HG03196 (cell line): ENCODE data around the gene DRAM1.
"Not testable (repeated sequence)": the region's sequence is repeated elsewhere in the genome, so short reads cannot be mapped to it uniquely, and the experiment has no call there.

Experiments
- ATAC-seq: cut with Tn5 transposase; IDR thresholded peaks from one replicate; pipeline ENCODE4 v1.9.1; 2021; ENCODE audit not compliant: unreplicated experiment

The DRAM1 gene

DNA sequence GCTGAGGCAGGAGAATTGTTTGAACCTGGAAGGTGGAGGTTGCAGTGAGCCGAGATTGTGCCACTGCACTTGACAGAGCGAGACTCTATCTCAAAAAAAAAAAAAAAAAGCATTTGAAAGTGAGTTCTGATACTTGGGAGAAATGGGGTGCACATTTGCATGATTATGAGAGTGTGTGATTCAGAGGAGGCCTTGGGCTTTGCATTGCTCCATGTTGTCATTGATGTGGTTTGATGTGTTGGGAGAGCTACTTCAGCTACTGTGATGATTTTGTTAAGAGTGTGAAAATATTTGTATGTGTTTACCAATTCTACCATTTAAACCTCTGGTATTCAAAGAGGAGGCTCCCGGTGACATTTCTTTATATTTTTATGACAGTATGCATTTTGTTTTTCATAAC is 24.4 kb downstream of the DRAM1 start:
- no peak for ATAC-seq

GRCh38 chr12:101902641-101903040 is 25.3 kb downstream of the DRAM1 start:
- no peak for ATAC-seq

DNA sequence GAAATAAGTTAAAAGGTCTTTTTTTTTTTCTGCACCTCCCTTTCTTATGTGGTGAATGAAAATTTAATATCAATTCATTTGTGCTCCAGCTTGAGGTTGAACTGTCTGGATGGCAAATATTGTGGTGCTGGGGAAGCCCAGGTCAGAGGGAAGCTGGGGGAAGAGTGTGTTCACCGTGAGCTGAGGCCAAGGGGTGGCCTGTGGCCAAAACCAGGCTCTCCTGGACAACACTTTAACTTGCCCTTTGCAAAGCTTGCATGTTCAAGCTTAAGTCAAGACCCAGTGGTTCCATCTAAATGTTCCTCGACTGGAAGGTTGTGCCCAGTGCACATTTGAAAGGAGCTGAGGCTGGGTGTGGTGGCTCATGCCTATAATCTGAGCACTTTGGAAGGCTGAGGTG is 28.8 kb downstream of the DRAM1 start:
- no peak for ATAC-seq

DNA sequence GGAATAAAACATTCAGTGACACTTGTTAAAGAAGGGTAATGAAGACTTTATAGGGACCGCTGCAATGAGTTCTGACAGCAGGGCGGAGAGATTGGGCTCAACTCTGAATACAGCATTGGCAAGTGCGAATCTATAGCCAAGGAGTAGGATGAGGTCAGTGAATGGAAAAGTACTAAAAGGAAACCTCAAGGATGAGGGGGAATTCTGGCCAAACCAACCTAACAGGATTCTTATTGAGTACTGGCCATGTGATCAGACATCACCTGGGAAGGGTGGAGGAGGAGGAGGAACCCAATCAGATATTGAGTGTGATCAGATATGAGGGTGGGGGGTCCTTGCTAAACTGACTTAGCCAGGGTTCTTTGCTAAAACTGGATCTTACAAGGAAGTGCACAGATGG is 31.0 kb downstream of the DRAM1 start:
- ATAC-seq, result no peak

- ATAC-seq, result peak; percentile 41
These were observed 32.3 kb downstream of the DRAM1 start for GRCh38 chr12:101909646-101910045.

- no peak for ATAC-seq
These were observed 38.5 kb downstream of the DRAM1 start for GRCh38 chr12:101915841-101916240.

DNA sequence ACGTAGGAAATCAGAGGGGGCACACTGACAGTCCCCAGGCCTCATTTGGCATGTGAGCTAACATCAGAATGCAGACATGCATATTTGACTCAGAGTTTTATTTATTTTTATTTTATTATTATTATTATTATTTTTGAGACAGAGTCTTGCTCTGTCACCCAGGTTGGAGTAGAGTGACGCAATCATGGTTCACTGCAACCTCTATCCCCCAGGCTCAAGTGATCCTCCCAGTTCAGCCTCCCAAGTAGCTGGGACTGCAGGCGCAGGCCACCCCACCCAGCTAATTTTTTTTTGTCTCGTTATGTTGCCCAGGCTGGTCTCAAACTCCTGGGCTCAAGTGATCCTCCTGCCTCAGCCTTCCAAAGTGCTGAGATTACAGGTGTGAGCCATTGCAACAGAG is 41.4 kb downstream of the DRAM1 start:
- not testable (repeated sequence) for ATAC-seq

DNA sequence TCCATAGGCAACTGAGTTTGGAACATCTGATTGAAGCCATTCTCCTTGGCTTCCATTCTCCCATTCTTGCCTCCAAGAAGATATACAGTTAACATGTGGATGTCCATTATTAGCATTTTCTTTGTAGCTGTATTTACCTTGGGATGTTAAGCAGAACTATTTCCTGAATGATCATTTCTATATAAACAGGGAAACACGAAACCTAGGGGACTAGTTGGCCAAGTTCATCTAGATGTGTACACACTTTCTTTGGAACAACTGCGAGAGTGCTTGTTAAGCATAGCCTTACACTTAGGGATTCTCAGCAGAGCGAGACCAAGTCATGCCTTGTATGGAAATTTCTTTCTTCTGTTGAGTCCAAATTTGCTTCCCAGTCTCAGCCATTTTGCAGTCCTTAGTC is 42.1 kb downstream of the DRAM1 start:
- no peak for ATAC-seq

DNA sequence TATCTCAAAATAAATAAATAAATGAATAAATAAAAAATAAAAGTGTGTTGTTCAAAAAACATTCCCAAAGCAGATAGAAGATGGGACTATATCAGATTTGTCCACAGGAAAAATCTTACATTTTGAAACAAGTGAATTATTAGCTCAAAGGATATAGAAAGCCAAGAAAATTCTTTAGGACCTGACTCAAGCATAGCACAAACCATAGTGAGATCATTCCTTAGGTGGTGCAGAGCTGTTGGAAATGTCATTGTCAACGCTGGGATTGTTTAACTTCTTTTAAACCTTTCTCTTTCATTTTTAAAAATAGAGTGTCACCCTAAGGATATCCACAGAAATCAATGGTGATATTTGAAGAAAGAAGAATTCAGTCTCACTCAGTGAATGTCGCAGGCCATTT is 43.5 kb downstream of the DRAM1 start:
- ATAC-seq, result no peak

DNA sequence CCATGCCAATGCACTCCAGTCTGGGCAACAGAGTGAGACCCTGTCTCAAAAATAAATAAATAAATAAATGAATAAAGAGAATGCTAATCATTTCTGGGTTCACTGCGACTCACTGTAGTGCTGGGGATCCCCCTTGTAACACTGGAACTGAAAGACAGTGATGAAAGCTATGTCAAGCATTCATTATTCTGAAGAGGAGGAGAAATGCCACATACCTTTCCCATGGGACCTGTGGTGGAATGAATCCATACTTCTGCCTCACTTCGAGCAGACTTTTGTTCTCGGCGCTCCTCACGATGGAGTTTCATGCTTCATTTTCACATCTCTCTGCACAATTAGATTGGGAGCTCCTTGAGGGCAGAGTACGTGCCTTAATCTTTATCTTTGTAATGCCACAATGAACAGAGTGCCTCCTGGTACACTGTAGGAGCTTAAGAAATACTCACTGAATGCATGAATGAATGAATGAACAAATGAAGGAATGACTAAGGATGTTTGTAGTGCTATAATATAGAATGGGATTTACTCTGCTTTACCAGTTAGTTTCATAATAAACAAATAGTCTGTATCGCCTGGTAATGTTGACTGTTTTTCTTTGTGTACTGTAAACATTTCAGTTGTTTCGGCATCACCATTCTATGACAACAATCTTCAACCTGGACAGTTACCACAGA is 45.8 kb downstream of the DRAM1 start:
- no peak for ATAC-seq

- ATAC-seq, result no peak
These were observed 47.2 kb downstream of the DRAM1 start for GRCh38 chr12:101924618-101925017.

DNA sequence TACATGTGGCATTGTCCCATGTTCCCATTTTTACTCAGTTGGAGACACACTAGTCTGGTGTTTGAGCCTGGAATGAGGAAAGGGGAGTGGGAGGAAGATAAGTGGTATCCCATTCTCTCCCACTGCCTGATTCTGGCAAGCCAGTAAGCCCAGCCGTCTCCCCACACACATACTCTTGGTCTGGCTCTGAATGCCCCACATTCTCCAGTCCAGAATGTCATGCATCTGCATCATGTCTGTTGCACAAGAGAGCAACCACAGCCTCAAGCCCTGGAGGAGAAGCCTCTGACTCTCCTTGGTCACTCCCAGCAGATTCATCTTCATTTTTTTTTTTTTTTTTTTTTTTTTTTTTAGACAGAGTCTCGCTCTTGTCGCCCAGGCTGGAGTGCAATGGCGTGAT is 48.0 kb downstream of the DRAM1 start:
- no peak for ATAC-seq

DNA sequence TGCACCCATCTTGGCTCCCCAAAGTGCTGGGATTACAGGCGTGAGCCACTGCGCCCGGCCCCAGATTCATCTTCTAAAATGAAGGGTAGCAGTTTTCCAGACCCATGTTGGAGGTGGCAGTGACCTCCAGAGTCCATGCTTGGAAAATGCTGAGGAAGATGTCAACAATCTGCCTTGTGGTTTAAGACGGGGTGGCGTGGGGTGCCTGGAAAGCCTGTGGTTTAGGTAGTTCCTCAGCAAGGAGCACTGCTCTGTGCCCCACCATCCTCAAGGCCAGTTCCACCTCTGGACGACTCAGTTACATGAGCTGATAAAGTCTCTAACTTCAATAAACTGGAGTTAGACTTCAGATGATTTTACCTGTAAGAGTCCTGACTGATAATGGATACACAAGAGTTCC is 48.6 kb downstream of the DRAM1 start:
- no peak for ATAC-seq

DNA sequence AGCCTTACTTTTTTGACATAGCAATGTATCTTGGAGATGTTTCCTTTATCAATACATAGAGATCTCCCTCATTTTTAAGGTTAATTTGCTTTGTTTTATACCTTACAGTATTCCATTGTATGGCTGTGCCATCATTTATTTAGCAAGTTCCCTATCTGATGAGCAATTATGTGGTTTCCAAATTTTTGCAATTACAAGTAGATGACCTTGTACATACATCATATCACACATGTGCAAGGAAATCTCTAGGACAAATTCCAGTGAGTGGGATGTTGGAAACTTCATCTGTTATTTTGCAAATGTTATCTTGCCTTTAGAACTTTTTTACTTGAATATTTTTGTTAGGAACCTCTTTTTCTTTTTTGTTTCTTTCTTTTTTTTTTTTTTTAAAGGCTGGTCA is 49.7 kb downstream of the DRAM1 start:
- ATAC-seq, result no peak

GRCh38 chr12:101927999-101928398 is 50.6 kb downstream of the DRAM1 start:
- no peak for ATAC-seq

DNA sequence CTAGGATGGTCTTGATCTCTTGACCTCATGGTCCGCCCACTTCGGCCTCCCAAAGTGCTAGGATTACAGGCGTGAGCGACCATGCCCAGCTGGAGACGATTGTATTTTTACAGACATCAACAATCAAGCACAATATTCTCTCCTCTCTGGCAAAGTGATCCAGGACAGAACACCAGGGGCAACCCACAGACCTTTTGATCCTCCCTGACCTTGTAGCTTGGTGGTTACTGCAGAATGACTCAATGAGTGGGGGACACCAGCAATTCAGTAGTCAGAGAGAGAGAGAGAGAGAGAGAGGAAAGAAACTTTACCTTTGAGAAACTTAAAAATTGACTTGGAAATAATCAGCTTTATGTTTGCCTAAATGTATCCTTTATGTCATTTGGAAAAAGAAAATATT is 51.2 kb downstream of the DRAM1 start:
- ATAC-seq, result no peak

- ATAC-seq, result no peak
These were observed 52.1 kb downstream of the DRAM1 start for GRCh38 chr12:101929365-101930041.

DNA sequence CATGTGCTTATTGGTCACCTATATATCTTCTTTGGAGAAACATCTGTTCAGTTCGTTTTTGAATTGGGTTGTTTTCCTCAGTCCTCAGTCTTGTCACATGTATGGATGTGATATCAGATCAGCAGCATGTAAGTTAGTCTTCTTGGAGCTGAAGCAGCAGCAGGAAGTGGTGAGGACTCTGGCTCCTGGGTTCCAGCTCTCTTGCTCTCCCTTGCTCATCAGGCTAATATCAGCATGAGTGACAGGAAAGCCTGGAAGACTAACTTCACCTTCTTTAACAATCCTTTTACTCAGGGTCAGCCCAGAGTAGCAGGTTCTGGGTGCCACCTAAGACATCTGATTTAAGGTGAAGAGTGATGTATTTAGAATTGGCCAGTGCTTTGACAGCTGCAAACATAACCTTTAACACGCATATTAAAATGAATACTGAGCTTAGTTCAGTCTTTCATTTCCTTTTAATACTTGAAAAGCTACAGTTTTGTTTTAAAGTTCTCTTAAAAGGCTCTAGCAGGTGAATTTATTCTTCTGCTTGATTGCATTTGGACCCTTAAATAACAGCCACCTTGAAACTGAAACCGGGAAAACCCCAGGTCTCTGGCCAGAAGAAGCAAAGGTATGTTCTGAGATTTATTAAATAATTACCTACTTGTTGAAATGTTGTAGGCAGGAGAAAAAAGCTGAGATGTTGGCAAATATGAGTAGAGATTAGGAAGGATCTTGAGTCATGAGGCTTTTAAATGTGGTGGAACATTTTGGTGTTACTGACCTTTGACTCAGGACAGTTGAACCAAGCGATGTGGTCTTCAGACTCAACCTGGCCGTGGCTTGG is 54.3 kb downstream of the DRAM1 start:
- peak; percentile 40 for ATAC-seq

DNA sequence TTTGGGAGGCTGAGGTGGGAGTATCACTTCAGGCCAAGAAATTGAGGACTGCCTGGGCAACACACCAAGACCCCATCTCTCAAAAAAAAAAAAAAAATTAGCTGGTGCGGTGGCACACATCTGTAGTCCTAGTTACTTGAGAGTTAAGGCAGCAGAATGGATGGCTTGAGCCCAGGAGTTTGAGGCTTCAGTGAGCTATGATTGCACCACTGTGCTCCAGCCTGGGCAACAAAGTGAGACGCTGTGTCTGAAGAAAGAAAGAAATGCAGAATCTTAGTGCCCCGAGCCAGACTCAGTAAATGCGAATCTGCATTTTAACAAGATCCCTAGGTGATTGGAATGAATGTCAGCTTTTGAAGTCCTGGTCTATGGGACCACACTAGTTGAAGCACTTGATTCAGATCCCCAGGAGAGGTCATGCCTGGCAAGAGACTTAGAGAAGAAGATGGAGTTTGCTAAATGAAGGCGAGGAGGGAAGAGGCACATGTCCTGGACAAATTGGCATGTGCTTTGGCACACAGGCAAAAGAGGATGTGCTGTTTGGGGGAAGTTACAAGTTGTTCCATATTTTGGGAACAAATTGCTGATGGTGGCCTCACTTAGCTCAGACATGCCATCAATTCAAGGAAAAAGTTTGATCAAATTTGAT is 56.6 kb downstream of the DRAM1 start:
- no peak for ATAC-seq

DNA sequence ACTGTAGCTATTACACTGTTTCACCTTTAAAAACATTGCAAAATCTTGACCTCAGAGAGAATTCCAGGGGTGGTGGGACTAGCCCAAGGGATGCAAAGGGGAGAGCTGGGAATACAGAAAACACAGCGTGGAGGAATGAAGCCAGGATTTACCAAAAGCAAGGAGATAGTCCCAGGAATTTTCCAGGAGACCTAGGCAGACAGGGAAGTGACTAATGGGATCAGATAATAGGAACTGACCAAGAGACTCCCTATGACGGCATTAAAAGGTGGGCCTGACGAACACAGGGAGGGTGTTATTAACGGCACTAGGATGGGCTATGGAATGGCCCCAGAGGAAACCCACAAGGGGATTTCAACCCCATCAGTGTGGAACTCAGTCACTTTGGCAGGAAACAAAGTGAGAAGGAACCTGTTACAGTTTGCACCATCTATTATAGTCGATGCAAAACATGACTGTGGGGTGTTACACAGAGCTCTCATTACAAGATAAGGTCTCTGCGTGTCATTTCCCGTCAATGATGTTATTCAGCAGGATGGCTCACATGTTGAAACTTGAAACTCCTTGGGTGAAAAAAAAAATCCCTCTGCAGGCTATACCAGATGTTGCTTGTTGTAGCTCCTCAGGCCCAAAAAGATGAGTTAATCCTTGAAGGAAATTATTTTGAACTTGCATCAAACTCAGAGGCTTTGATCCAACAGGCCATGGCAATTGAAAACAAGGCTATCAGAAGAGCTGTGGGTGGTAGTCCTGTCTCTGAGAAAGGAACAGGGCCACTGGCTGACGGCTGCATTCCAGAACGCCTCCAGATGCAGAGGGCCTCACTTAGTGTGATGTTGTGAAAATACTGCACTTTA is 58.7 kb downstream of the DRAM1 start:
- ATAC-seq, result peak; percentile 67

DNA sequence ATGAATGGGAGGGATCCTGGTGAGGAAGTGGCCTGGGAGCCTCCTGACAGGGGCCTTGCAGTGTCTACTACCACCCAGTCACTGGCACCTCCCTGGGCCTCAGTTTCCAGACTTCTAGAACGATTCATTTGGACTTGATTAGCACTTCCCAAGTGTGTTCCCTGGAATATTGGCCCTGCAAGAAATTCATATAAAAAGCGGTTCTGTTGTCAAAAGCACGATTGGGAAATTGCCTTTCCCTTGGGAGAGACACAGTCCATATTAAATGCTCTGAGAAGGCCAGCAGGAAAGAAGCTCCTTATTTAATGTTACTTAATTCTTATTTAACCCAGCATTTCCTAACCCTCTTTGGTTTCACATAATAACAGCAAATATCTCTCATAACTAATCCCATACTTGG is 61.9 kb downstream of the DRAM1 start:
- no peak for ATAC-seq
